GM12873 (cell line): ENCODE measurements around the gene BLCAP.

Experiments
- TF ChIP-seq, protein P1 (sequence below): IDR thresholded peaks from 2 replicates; pipeline ENCODE4 v1.5.1; 2012; ENCODE audit warnings: low read depth, mild to moderate bottlenecking, moderate library complexity, low read length, control low read depth; ENCODE audit not compliant: insufficient read depth; ENCODE audit errors: missing control alignments

BLCAP gene

DNA sequence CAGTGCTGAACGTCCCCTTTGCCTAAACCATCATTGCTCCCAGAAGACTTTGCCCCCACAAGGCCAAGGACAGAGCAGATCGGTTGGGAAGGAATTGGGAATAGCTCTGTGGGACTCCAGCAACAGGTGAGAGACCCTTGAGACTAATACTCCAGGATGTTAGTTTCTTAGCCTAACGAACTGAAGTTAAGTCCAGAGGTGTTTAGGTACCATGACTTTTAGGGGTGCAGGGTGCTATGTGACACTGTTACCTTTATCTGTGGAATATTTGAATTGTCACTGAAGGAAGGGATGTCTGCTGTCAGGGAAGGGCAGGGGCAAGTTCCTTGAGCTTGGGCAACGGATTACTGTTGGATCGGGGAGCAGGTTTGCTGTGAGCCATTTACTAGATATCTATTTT, 1.9 kb downstream of the BLCAP start:
- TF ChIP-seq, protein P1, sequence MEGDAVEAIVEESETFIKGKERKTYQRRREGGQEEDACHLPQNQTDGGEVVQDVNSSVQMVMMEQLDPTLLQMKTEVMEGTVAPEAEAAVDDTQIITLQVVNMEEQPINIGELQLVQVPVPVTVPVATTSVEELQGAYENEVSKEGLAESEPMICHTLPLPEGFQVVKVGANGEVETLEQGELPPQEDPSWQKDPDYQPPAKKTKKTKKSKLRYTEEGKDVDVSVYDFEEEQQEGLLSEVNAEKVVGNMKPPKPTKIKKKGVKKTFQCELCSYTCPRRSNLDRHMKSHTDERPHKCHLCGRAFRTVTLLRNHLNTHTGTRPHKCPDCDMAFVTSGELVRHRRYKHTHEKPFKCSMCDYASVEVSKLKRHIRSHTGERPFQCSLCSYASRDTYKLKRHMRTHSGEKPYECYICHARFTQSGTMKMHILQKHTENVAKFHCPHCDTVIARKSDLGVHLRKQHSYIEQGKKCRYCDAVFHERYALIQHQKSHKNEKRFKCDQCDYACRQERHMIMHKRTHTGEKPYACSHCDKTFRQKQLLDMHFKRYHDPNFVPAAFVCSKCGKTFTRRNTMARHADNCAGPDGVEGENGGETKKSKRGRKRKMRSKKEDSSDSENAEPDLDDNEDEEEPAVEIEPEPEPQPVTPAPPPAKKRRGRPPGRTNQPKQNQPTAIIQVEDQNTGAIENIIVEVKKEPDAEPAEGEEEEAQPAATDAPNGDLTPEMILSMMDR: no peak

DNA sequence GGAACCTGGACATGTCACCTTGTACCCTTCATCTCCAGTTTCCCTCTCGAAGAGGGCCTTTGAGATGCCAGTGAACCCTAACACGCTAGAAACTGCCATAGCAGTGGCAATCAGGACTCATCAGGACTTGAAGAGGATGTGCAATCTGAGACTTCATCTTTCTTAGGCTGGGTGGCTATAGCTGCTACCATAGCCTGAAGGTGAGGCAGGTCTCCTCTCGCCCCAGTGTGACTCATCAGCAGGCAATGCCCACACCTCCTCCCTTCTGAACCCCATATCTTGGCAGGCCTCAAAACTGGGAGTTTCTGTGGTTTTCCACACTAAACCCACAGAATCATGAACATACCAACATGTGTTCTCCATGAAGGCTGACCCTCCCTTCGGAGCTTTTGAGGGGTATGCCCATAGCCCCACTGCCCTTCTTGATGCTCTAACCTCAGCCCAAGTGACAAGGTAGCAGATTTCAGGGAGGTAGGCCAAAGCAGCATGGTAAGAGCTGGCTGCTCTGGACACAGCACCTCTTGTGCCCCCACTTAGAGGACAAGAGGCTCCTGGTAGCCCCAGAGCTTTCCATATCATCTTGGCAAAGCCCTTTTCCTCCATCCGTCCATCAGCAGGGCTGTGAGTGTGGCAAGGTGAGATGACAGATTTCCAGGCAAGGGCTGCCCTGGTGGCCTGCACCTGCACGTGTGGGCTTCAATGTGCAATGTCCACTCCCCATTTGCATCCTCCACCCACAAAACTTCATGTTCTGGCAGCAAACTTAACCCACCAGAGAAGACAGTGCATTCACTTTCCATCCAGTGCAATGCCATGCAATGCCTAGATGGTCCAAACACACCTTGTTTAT, 2.6 kb downstream of the BLCAP start:
- TF ChIP-seq, protein P1: no peak

DNA sequence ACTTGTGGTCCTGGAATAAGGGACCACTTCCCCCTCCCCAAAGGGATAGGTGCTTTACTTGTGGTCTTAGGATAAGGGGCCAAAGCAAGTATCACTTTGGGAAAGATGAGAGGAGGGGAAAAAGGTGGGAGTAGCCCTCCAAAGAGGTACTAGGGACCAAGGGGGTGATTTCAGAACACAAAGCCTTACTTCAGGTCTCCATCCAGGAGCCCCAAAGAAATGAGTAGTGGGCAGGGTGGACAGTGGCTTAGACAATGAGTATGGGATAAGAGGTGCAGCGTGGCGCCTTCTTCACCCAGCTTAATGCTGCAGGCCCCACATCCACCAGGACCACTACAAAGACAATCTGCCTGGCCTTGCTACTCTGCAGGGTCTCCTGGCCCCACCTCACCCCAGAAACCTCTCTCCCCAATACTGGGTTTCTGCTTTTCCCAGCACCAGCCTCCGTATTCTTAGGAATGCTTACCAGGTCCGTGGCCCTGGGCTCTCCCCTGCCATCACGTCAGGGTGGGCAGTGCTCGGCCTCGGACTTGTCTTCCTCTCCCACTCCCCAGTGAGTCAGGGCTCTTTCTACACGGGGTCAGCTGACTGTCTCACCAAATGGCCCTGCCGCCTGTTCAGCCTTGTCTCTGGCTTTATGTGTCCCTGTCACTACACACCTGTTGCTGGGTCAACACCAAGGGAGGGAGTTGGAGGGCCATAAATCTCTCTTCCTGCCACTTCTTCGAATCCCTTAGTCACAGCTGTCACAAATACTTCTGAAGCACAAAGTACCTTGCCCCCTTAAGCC, 3.6 kb downstream of the BLCAP start:
- TF ChIP-seq, protein P1: no peak

DNA sequence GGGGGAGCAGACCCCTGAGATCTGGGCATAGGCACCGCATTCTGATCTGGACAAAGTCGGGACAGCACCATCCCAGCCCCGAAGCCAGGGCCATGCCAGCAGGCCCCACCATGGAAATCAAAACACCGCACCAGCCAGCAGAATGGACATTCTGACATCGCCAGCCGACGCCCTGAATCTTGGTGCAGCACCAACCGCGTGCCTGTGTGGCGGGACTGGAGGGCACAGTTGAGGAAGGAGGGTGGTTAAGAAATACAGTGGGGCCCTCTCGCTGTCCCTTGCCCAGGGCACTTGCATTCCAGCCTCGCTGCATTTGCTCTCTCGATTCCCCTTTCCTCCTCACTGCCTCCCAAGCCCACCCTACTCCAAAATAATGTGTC, 4.7 kb downstream of the BLCAP start:
- TF ChIP-seq, protein P1: no peak

DNA sequence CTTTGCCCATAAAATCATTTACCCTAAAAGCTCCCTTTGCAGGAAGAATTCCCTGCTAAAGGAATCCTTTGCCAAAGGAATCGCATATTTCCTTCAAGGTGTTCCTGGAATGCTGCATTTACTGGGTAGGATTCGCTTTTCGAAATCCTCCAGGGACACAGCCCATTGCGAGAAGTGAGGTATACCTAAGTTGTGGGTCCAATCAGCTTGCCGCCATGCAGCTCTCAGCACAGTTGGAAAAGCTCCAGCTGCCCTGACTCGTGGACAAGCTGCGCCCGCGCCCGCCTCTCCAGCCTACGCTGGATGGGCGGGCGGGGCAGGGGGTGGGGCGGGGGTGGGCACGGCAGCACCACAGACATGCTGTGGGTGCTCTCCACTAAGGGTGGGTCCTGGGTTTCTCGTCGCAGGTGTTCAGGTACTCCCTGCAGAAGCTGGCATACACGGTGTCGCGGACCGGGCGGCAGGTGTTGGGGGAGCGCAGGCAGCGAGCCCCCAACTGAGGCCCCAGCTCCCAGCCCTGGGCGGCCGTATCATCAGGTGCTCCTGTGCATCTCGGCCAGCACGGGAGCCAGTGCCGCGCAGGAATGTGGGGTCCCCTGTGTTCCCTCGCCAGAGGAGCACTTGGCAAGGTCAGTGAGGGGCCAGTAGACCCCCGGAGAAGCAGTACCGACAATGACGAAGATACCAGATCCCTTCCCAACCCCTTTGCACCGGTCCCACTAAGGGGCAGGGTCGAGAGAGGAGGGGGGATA, 5.2 kb downstream of the BLCAP start:
- TF ChIP-seq, protein P1: no peak

DNA sequence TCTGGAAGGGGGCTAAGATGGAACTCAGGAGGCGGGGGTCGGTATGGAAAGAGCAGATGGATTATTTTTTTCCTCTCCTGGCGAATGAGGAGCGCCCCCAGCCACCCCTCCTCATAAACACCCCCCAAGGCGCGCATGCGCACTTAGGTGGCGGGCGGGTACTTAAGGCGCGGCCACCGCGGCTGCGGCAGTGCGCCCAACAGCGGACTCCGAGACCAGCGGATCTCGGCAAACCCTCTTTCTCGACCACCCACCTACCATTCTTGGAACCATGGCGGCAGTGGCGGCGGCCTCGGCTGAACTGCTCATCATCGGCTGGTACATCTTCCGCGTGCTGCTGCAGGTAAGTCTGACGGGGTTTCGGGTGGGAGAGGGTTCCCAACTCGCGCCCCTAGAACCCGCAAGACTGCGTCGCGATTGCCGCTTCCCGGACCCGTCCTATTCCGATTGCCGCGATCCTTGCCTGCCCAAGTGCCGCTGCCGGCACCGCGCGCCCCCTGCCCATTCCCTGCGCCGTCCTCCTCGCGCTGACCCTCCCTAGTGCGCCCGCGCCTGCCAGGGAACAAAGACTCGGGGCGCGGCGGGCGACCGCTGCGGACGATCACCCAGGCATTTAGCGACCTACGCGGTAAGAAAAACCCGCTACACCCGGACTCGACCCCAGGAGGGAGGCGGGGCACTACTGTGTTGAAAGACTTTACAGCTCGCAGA, 6.5 kb downstream of the BLCAP start, which contains the start of gene NNAT:
TSS of gene NNAT (plus strand) at position 190 of the 711 bp plus-strand sequence. CDS start at position 272, 82 bp downstream.
- TF ChIP-seq, protein P1: no peak
